GM10266 (cell line): ENCODE results near the gene KNL1.

Experiments
- DNase-seq: peaks from one replicate; pipeline ENCODE4 v3.0.0; 2012; ENCODE audit errors: extremely low spot score
- CTCF ChIP-seq: IDR thresholded peaks from 2 replicates; pipeline ENCODE4 v1.5.1; 2012; ENCODE audit warnings: mild to moderate bottlenecking, low read depth; ENCODE audit not compliant: control insufficient read depth, insufficient read depth; ENCODE audit errors: missing control alignments

The KNL1 gene

GRCh38 chr15:40555876-40556275 is 38.2 kb upstream of the KNL1 start:
- no peak for DNase-seq
- no peak for TF ChIP-seq CTCF

DNA sequence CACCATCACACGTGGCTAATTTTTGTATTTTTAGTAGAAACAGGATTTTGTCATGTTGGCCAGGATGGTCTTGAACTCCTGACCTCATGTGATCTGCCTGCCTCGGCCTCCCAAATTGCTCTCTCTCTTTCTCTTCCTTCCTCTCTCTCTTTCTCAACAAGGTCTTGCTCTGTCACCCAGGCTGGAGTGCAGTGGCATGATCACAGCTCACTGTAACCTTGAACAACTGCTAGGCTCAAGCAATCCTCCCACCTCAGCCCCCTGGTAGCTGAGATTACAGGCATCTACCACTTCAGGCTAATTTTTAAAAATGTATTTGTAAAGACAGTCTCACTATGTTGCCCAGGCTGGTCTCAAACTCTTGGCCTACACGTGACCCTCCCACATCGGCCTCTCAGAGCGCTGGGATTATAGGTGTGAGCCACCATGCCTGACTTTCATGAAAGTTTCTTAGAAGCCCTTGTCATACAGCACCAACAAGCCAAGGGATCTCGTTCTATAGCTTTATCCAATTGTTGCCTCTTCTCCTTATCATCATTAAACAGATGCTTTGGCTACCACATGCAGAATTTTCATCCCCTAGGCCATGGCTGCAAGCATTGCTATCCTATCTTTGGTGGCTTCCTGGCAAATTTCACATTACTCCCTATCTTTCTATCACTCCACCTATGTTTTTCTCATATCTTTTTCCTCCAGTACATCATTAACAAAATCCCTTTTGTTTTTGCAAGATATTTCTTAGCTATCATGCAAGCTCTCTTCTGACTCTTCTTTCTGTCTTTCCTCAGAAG is 34.9 kb upstream of the KNL1 start:
- no peak for DNase-seq
- no peak for TF ChIP-seq CTCF

- TF ChIP-seq CTCF, result no peak
- DNase-seq, result no peak
Measured at GRCh38 chr15:40562691-40563090, 31.4 kb upstream of the KNL1 start.

GRCh38 chr15:40563426-40563825 is 30.6 kb upstream of the KNL1 start:
- no peak for DNase-seq
- TF ChIP-seq CTCF, result no peak

DNA sequence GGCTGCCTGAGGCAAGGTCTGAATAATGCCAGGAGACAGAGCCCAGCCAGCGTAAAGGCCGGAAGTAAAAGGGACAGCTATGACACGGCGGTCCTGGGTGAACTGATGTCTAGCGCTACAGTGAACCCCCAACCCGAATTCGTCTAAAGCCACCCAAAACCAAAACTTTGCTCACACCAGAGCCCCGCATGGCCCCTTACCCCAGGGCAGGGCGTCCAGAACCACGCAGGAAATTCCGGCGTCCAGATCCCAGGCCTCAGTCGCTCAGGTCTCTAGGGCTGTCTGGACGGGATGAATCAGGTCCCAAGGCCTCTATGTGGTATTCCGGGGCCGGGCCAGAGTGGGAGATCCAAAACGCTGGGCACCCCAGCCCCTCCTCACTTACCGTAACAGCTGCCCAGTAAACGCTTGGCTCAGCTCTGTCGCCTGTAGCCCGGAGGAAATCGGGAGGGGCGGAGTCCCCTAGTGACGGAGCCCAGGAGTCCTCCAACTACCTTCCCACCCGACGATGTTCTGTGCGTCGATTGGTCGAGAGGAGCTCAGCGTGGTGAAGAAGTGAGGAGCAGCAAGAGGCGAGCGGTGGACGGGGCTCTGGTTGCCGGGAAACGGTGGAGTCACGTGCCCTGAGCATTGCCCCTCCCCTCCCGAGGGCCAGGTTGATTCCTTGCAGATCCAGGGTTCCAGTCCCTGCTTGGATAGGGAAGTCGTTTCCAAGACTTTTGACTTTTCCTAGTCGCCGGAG is 29.3 kb upstream of the KNL1 start, which contains the start of gene CCDC32:
CCDC32 (minus strand) TSS at position 452 of the 742 bp plus-strand sequence. CDS start 2,027 bp downstream, outside the sequence.
- DNase-seq, result peak; percentile 94
- no peak for TF ChIP-seq CTCF

- no peak for DNase-seq
- TF ChIP-seq CTCF, result no peak
Measured at GRCh38 chr15:40565333-40566238, 28.5 kb upstream of the KNL1 start.
